GM12892 (cell line): ENCODE measurements around the gene IFT20.

Experiments
- DNase-seq: peaks from one replicate; pipeline ENCODE4 v3.0.0; 2011; ENCODE audit not compliant: insufficient read length
- FAIRE-seq: peaks from 2 replicates; lab custom pipeline; 2011; peaks lifted over from hg19 to GRCh38; lab: Jason Lieb, UNC
- POLR2A ChIP-seq: IDR thresholded peaks from 2 replicates; pipeline ENCODE4 v1.6.1; 2011; ENCODE audit warnings: low read depth, low read length, control low read depth
- POLR2AphosphoS5 ChIP-seq: IDR thresholded peaks from 2 replicates; pipeline ENCODE4 v1.6.1; 2011; ENCODE audit warnings: low read depth, low read length, control low read depth
- TAF1 ChIP-seq: IDR thresholded peaks from 2 replicates; pipeline ENCODE4 v1.6.1; 2011; ENCODE audit warnings: low read depth, mild to moderate bottlenecking, control low read depth, low read length, borderline replicate concordance

IFT20 gene

GRCh38 chr17:28290703-28291102 lies 44.6 kb downstream of the IFT20 start:
- FAIRE-seq = no peak
- no peak for TF ChIP-seq TAF1

GRCh38 chr17:28285965-28286364 lies 49.3 kb downstream of the IFT20 start:
- FAIRE-seq (no peak), DNase-seq (no peak)
- no peak for TF ChIP-seq POLR2A
- TF ChIP-seq TAF1 = no peak

More at GRCh38 chr17:28290703-28291102, 44.6 kb downstream of the IFT20 start:
- no peak for DNase-seq

- DNase-seq = no peak
- no peak for TF ChIP-seq POLR2A
These were observed 52.7 kb downstream of the IFT20 start for GRCh38 chr17:28282596-28282995.

GRCh38 chr17:28280826-28281225 lies 54.4 kb downstream of the IFT20 start:
- no peak for FAIRE-seq
- TF ChIP-seq POLR2AphosphoS5 (no peak), POLR2A (no peak), TAF1 (no peak)
- no peak for DNase-seq

More at GRCh38 chr17:28282596-28282995, 52.7 kb downstream of the IFT20 start:
- no peak for FAIRE-seq

- TF ChIP-seq TAF1 = no peak
- TF ChIP-seq POLR2A = no peak
- no peak for TF ChIP-seq POLR2AphosphoS5
- DNase-seq (no peak), FAIRE-seq (no peak)
These were observed 55.9 kb downstream of the IFT20 start for GRCh38 chr17:28279411-28279810.
